Omental fat pad (tissue), 4 donors: Measurements from ENCODE around the gene GABPA. TPM values are rescaled to one million over a fixed set of nuclear protein-coding genes. Genes with fewer than 3 reads are reported as not detected.
"Not testable (repeated sequence)": the region's sequence is repeated elsewhere in the genome, so short reads cannot be mapped to it uniquely, and the experiment has no call there.

ENCODE experiments used
- ATAC-seq: fragments of 150-250 bp; one replicate; pipeline ENCODE4 v1.9.1; 2016; ENCODE audit warnings: mild to moderate bottlenecking, moderate library complexity; ENCODE audit not compliant: low FRiP score
- DNase-seq: peaks from one replicate; pipeline ENCODE4 v3.0.0-alpha.2; 2019; ENCODE audit warnings: low spot score
- total RNA-seq, 4 donors: library from RNA; depleted of rRNA; stranded (reverse); fragments of >200 nt; gene quantifications; one replicate each; pipeline ENCODE4 v1.1.0, GENCODE V29; 2016
- TF ChIP-seq, protein P1 (sequence below), 3 donors: fragments of 450-650 bp; IDR thresholded peaks; one replicate each; pipeline ENCODE4 v1.5.1; 2016 to 2017; ENCODE audit warnings: antibody characterized with exemption in 3 of 3, mild to moderate bottlenecking in 3 of 3, moderate library complexity in 2 of 3

The GABPA gene
- total RNA-seq, 4 donors from 2014 or later, result 17.7 to 37.0 (median 20.2) TPM

DNA sequence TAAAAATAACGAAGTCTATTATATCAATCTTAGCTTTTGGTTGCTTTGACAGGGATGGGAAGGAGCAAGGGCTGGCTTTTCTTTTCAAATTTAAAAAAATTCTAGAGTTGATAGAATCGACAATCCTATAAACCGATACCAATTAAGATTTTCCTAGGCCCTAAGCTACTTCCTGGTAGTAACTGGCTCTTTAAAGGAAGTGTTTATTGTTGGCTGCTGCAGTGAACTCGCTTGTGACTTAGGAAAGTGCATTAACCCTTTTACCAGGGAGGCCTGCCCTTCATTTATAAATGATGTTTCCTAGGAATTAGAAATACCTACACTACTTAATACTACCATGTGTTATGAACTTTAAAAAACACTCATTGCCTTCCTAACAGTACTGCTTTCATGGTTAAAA, 33.2 kb upstream of the GABPA start:
- ATAC-seq, result no peak
- DNase-seq, result no peak
- TF ChIP-seq, protein P1, sequence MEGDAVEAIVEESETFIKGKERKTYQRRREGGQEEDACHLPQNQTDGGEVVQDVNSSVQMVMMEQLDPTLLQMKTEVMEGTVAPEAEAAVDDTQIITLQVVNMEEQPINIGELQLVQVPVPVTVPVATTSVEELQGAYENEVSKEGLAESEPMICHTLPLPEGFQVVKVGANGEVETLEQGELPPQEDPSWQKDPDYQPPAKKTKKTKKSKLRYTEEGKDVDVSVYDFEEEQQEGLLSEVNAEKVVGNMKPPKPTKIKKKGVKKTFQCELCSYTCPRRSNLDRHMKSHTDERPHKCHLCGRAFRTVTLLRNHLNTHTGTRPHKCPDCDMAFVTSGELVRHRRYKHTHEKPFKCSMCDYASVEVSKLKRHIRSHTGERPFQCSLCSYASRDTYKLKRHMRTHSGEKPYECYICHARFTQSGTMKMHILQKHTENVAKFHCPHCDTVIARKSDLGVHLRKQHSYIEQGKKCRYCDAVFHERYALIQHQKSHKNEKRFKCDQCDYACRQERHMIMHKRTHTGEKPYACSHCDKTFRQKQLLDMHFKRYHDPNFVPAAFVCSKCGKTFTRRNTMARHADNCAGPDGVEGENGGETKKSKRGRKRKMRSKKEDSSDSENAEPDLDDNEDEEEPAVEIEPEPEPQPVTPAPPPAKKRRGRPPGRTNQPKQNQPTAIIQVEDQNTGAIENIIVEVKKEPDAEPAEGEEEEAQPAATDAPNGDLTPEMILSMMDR (IDR thresholded peaks at IDR 0.05), result no peak

DNA sequence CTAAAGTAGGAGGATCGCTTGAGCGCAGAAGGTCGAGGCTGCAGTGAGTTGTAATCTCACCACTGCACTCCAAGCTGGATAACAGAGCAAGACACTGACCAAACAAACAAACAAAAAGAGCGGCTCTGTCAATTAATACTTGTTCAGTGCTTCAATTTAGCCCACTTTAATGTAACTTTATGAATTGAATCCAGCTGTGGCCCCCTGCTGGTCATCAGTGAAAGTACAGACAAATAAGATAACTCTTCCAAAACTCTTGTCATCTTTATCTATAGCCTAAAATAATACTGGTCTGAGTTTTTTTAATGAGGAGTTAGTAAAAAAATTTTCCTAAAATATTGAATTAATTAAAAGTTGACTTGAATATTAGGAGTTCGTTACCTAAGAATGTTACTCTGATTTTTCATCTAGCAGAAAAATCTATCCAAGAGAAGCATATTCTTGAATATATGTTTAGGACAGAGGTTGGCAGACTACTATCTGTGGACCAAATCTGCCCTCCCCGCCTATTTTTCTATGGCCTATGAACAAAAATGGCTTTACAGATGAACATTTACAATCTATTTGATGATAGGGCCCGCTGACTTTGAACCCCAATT, 26.2 kb upstream of the GABPA start:
- peak; percentile 42 for DNase-seq
- TF ChIP-seq, protein P1 (IDR thresholded peaks at IDR 0.05), result peak in 2 of 3 donors; percentile 14 to 48
- no peak for ATAC-seq

DNA sequence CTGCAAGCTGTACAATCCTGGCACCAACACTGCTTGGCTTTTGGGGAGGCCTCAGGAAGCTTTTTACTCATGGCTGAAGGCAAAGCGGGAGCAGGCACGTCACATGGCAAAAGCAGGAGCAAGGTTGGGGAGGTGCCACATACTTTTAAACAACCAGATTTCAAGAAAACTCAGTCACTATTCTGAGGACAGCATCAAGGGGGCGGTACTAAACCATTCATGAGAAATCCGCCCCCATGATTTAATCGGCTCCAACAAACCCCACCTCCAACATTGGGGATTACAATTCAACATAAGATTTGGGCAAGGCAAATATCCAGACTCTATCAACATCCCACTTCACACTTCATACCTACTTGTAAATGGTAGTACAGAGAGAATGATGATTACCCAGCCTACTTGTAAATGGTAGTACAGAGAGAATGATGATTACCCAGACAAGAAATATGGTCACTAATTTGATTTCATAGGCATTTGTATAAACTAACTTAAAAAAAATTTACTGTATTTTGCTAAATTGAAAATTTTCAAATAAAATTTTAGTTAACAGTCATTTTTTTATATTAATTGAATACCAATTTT, 25.0 kb upstream of the GABPA start:
- ATAC-seq (no peak), DNase-seq (no peak)
- TF ChIP-seq, protein P1 (IDR thresholded peaks at IDR 0.05), result no peak

DNA sequence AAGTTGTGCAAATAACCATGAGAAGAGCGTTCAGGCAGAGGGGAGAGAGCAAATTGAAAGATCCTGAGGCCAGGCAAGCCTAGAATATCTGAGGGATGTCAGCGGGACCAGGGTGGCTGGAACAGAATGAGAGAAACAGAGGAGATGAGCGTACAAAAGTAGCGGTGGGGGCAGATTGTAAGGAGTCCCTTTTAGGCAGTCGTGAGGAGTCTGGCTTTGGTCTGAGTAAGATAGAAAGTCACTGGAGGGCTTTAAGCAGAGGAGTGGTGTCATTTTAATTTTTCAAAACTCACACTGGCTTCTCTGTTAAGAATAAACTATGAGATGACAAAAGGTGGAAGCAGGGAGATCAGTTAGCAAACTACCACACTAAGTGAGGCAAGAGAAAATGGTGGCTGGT, 24.2 kb upstream of the GABPA start:
- TF ChIP-seq, protein P1 (IDR thresholded peaks at IDR 0.05), result no peak
- ATAC-seq, result no peak
- DNase-seq, result no peak

DNA sequence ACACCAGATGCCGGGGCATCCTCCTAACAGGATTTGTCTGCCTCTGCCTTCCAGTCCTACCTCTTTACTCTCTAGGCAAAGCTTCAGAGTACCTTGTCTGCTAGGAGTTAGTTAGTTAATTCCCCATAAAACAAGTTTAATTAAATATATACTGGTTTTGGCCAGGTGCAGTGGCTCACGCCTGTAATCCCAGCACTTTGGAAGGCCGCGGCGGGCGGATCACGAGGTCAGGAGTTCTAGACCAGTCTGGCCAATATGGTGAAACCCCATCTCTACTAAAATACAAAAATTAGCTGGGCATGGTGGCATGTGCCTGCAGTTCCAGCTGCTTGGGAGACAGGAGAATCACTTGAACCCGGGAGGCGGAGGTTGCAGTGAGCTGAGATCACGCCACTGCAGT, 20.7 kb upstream of the GABPA start:
- not testable (repeated sequence) for ATAC-seq, DNase-seq

DNA sequence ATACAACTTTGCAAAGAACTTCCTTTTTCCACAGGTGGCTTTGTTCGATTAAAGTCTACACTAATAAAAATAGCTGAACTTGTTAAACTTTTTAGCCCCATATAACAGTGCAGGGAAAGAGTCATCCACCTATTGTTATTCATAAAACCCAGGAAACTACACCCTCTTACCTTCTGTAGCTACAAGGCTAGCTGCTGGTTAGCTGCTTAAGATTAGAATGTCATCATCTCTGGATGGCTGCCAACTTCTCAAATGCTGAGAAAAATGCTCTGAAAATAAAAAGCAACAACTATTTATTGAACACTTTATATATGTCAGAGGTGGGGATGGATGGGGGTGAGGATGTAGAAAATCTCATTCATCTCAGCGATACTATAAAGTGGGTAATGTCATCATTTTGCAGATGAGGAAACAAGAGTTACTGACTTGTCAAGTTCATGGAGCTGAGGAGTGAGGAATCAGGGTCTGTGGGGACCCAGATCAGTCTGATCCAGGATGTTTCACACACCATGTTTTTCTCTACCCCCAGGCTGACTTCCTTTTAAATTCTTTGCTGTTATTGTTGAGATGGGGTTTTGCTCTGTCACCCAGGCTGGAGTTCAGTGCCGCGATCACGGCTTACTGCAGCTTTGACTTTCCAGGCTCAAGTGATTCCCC, 17.2 kb upstream of the GABPA start:
- DNase-seq (no peak), ATAC-seq (no peak)
- TF ChIP-seq, protein P1 (IDR thresholded peaks at IDR 0.05), result no peak

DNA sequence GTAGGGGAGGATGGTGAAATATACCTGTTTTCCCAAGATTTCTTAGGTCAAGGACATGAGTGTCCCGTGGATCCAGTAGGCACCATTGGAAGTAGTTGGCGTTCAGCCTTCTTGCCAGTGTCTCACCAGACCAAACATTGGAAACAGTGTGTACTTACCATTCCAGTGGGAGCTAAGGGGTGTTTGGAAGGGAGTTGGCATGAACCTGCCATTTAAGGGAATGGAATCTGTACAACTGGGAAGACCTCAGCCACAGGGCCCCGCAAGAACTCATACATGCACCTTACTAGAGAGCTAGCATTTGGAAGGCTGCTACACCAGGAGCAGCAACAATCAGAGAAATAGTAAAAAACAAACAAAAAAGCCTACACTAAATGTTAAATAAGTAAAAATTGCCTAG, 12.8 kb upstream of the GABPA start:
- no peak for DNase-seq
- TF ChIP-seq, protein P1 (IDR thresholded peaks at IDR 0.05), result no peak
- no peak for ATAC-seq
